Keratinocyte (primary cell): ENCODE data around the gene LDLR. TPM values are rescaled to one million over a fixed set of nuclear protein-coding genes. Genes with fewer than 3 reads are reported as not detected.

Experiments
- DNase-seq: peaks from one replicate; pipeline ENCODE4 v3.0.0-alpha.2; 2011; ENCODE audit warnings: low read depth, missing footprints, low spot score
- FAIRE-seq: peaks from 2 replicates; lab custom pipeline; 2011; peaks lifted over from hg19 to GRCh38; lab: Jason Lieb, UNC
- H2AFZ ChIP-seq: 2 replicates; pipeline ENCODE4 v1.6.0; 2012; ENCODE audit warnings: low read length, control low read depth, inconsistent platforms; ENCODE audit not compliant: control insufficient read depth
- H3K27ac ChIP-seq: 2 replicates; pipeline ENCODE4 v1.5.1; 2011; ENCODE audit warnings: low read length; ENCODE audit not compliant: control insufficient read depth, insufficient read depth
- H3K27me3 ChIP-seq: 3 replicates; pipeline ENCODE4 v1.6.0; 2011; ENCODE audit warnings: low read length; ENCODE audit not compliant: control insufficient read depth, insufficient read depth; ENCODE audit errors: extremely low read depth
- H3K36me3 ChIP-seq, 2 experiments: 2 replicates in 1 of 2; 3 replicates in 1 of 2; pipeline ENCODE4 v1.5.1; 2011; ENCODE audit warnings: low read length in 2 of 2, mild to moderate bottlenecking in 1 of 2; ENCODE audit not compliant: control insufficient read depth in 2 of 2, insufficient read depth in 2 of 2; ENCODE audit errors: extremely low read depth in 1 of 2
- H3K4me1 ChIP-seq: 3 replicates; pipeline ENCODE4 v1.5.1; 2011; ENCODE audit warnings: low read length; ENCODE audit not compliant: control insufficient read depth, insufficient read depth; ENCODE audit errors: extremely low read depth
- H3K4me2 ChIP-seq: 3 replicates; pipeline ENCODE4 v1.6.0; 2011; ENCODE audit warnings: low read depth, low read length; ENCODE audit not compliant: control insufficient read depth, insufficient read depth; ENCODE audit errors: extremely low read depth
- H3K4me3 ChIP-seq, 3 experiments: fragments of 200-600 bp in 1 of 3; sonication (generic) in 1 of 3; 2 replicates in 2 of 3; 3 replicates in 1 of 3; pipeline ENCODE4 v1.5.1; 2011 to 2016; ENCODE audit warnings: low read length in 3 of 3, mild to moderate bottlenecking in 3 of 3, control low read depth in 2 of 3, inconsistent platforms in 1 of 3, low read depth in 1 of 3, mixed read lengths in 1 of 3, mixed run types in 1 of 3, moderate library complexity in 1 of 3; ENCODE audit not compliant: control insufficient read depth in 2 of 3, insufficient read depth in 2 of 3; ENCODE audit errors: extremely low read depth in 1 of 3
- H3K79me2 ChIP-seq: 2 replicates; pipeline ENCODE4 v1.6.0; 2012; ENCODE audit warnings: low read length; ENCODE audit not compliant: control insufficient read depth, insufficient read depth
- H3K9ac ChIP-seq: 3 replicates; pipeline ENCODE4 v1.6.0; 2011; ENCODE audit warnings: low read length; ENCODE audit not compliant: control insufficient read depth, insufficient read depth; ENCODE audit errors: extremely low read depth
- H3K9me1 ChIP-seq: 3 replicates; pipeline ENCODE4 v1.6.0; 2011; ENCODE audit warnings: low read length; ENCODE audit not compliant: control insufficient read depth, insufficient read depth; ENCODE audit errors: extremely low read depth
- H3K9me3 ChIP-seq: 2 replicates; pipeline ENCODE4 v1.5.1; 2012; ENCODE audit warnings: low read depth, low read length; ENCODE audit not compliant: control insufficient read depth
- H4K20me1 ChIP-seq: 3 replicates; pipeline ENCODE4 v1.6.0; 2011; ENCODE audit warnings: low read length; ENCODE audit not compliant: control insufficient read depth, insufficient read depth; ENCODE audit errors: extremely low read depth
- CTCF ChIP-seq, 3 experiments: IDR thresholded peaks in 1 of 3; conservative IDR thresholded peaks in 1 of 3; optimal IDR thresholded peaks in 1 of 3; 2 replicates in 2 of 3; 3 replicates in 1 of 3; pipeline versions ENCODE3 to v1.5.1; 2011; ENCODE audit warnings: low read length in 3 of 3, mild to moderate bottlenecking in 3 of 3, moderate library complexity in 2 of 3, control low read depth in 1 of 3, inconsistent platforms in 1 of 3; ENCODE audit not compliant: insufficient read depth in 2 of 3; ENCODE audit errors: extremely low read depth in 1 of 3
- EZH2 ChIP-seq: IDR thresholded peaks from one replicate; pipeline ENCODE4 v1.6.1; 2012; ENCODE audit warnings: inconsistent platforms, mild to moderate bottlenecking, low read length, moderate library complexity
- dilution Hi-C: fragments of 300-500 bp; cut with MboI; formaldehyde crosslinking; loops from one replicate; pipeline ENCODE4 v1.7.0; 2020; ENCODE audit warnings: low sequenced_read_pairs; ENCODE audit not compliant: extremely low pct_ligation_motif_present
- polyA plus RNA-seq, 5 experiments: library from polyadenylated mRNA; depleted of rRNA in 3 of 5; stranded (reverse) in 3 of 5; stranded (forward) in 1 of 5; unstranded in 1 of 5; fragments of >200 nt; gene quantifications; 1 replicate in 1 of 5; 2 replicates in 3 of 5; 3 replicates in 1 of 5; pipeline versions ENCODE4 v1.2.1 to v1.2.3, GENCODE V29; 2011 to 2012; ENCODE audit warnings: missing spikeins in 2 of 5, low read depth in 1 of 5, low replicate concordance in 1 of 5

The LDLR gene
- polyA plus RNA-seq, 1 donor (not counting 4 experiments of a cell fraction or from before 2014, with no cell fraction given) = 241 TPM

GRCh38 chr19:11100049-11100448 is 10.8 kb downstream of the LDLR start:
- H3K9ac ChIP-seq = no peak overlapping the region
- H3K9me1 ChIP-seq = peaks cover 5% of the 10 kb centered on the region
- no peak overlapping the region for H3K4me2 ChIP-seq
- H3K4me1 ChIP-seq = peaks cover 36% of the 10 kb centered on the region
- no peaks in the 10 kb centered on the region for H3K9me3 ChIP-seq
- no peak overlapping the region for H2AFZ ChIP-seq
- H3K79me2 ChIP-seq = peaks cover 86% of the 10 kb centered on the region
- TF ChIP-seq EZH2 = no peak
- TF ChIP-seq CTCF (optimal IDR thresholded peaks at IDR 0.05 in 1 of 3, IDR thresholded peaks at IDR 0.05 in 1 of 3, conservative IDR thresholded peaks at IDR 0.05 in 1 of 3; ENCODE audit: extremely low read depth in 1 of 3, insufficient read depth in 2 of 3, low read length in 3 of 3) = no peak
- dilution Hi-C loops = no loop called here
- peaks cover 46 to 64% of the 10 kb centered on the region in 2 experiments for H3K36me3 ChIP-seq
- no peaks in the 10 kb centered on the region for H3K27me3 ChIP-seq
- no peak for DNase-seq
- no peak overlapping the region for H3K27ac ChIP-seq
- H4K20me1 ChIP-seq = peaks cover 84% of the 10 kb centered on the region
- no peak for FAIRE-seq
- no peak overlapping the region for H3K4me3 ChIP-seq

- peaks cover 49 to 66% of the 10 kb centered on the region in 2 experiments for H3K36me3 ChIP-seq
- peaks cover 5% of the 10 kb centered on the region for H3K9me1 ChIP-seq
- no peaks in the 10 kb centered on the region for H3K27me3 ChIP-seq
- H4K20me1 ChIP-seq = peaks cover 85% of the 10 kb centered on the region
- DNase-seq = no peak
- H3K27ac ChIP-seq = no peak overlapping the region
- H3K79me2 ChIP-seq = peaks cover 85% of the 10 kb centered on the region
- H3K4me3 ChIP-seq = no peak overlapping the region
- no peak overlapping the region for H2AFZ ChIP-seq
- dilution Hi-C loops = no loop called here
- no peaks in the 10 kb centered on the region for H3K9me3 ChIP-seq
- no peak for FAIRE-seq
- no peak for TF ChIP-seq CTCF (optimal IDR thresholded peaks at IDR 0.05 in 1 of 3, IDR thresholded peaks at IDR 0.05 in 1 of 3, conservative IDR thresholded peaks at IDR 0.05 in 1 of 3; ENCODE audit: extremely low read depth in 1 of 3, insufficient read depth in 2 of 3, low read length in 3 of 3)
- no peak for TF ChIP-seq EZH2
- no peak overlapping the region for H3K9ac ChIP-seq
- peaks cover 27% of the 10 kb centered on the region for H3K4me1 ChIP-seq
- no peak overlapping the region for H3K4me2 ChIP-seq
Measured at GRCh38 chr19:11101057-11101456, 11.8 kb downstream of the LDLR start.
